Esophagus muscularis mucosa (tissue), 3 donors: ENCODE data around the gene NPIPB6.

ENCODE experiments used
- POLR2A ChIP-seq: fragments of 450-650 bp; IDR thresholded peaks from one replicate; pipeline ENCODE4 v1.6.1; 2017; ENCODE audit warnings: antibody characterized with exemption, moderate library complexity, mild to moderate bottlenecking, low read depth
- POLR2AphosphoS5 ChIP-seq, 2 donors: sonication (generic); formaldehyde crosslinking; IDR thresholded peaks; one replicate each; pipeline ENCODE4 v1.6.1; 2017; ENCODE audit warnings: antibody characterized with exemption in 2 of 2
- TF ChIP-seq, protein P1 (sequence below), 3 experiments: fragments of 200-600 bp in 2 of 3; fragments of 450-650 bp in 1 of 3; sonication (generic) in 2 of 3; IDR thresholded peaks; one replicate each; pipeline ENCODE4 v1.5.1; 2017 to 2019; ENCODE audit warnings: antibody characterized with exemption in 3 of 3, mild to moderate bottlenecking in 2 of 3, moderate library complexity in 1 of 3

DNA sequence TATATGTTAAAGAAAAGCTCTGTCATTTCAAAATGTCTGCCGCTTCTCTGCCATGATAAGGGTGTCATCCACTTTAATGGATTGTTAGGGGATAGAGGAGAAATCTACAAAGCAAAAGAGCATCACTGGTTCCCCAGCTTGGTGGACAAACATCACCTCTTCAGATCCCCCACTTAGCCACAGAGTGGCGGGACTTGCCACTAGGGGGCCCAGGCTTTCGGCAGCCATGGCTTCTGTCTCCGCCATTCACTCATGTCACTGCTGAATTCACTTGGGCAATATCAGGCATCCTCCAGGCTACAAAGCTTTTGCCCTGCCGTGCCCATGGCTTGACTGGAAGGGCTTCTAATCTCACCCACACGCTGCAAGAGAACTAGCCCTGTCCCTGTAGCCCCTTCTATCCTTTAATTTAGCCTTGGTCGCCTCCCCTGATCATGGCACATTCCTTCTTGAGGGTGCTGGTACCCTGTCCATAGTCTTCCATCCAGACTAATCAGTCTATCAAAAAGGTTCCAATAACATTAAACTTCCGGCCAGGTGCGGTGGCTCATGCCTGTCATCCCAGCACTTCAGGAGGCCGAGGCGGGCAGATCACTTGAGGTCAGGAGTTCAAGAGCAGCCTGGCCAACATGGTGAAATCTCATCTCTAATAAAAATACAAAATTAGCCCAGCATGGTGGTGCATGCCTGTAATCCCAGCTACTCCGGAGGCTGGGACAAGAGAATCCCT, 36.3 kb downstream of the NPIPB6 start:
- TF ChIP-seq, protein P1, sequence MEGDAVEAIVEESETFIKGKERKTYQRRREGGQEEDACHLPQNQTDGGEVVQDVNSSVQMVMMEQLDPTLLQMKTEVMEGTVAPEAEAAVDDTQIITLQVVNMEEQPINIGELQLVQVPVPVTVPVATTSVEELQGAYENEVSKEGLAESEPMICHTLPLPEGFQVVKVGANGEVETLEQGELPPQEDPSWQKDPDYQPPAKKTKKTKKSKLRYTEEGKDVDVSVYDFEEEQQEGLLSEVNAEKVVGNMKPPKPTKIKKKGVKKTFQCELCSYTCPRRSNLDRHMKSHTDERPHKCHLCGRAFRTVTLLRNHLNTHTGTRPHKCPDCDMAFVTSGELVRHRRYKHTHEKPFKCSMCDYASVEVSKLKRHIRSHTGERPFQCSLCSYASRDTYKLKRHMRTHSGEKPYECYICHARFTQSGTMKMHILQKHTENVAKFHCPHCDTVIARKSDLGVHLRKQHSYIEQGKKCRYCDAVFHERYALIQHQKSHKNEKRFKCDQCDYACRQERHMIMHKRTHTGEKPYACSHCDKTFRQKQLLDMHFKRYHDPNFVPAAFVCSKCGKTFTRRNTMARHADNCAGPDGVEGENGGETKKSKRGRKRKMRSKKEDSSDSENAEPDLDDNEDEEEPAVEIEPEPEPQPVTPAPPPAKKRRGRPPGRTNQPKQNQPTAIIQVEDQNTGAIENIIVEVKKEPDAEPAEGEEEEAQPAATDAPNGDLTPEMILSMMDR (IDR thresholded peaks at IDR 0.05) = peak; percentile 26 to 64 (median 30)
- no peak for TF ChIP-seq POLR2A
- TF ChIP-seq POLR2AphosphoS5 (IDR thresholded peaks at IDR 0.05) = no peak
